ENCODE measurements around the gene PSMC5. TPM values are rescaled to one million over a fixed set of nuclear protein-coding genes. Genes with fewer than 3 reads are reported as not detected.

Gene PSMC5
- total RNA-seq, 1 experiment from 2014 or later: 183 TPM

DNA sequence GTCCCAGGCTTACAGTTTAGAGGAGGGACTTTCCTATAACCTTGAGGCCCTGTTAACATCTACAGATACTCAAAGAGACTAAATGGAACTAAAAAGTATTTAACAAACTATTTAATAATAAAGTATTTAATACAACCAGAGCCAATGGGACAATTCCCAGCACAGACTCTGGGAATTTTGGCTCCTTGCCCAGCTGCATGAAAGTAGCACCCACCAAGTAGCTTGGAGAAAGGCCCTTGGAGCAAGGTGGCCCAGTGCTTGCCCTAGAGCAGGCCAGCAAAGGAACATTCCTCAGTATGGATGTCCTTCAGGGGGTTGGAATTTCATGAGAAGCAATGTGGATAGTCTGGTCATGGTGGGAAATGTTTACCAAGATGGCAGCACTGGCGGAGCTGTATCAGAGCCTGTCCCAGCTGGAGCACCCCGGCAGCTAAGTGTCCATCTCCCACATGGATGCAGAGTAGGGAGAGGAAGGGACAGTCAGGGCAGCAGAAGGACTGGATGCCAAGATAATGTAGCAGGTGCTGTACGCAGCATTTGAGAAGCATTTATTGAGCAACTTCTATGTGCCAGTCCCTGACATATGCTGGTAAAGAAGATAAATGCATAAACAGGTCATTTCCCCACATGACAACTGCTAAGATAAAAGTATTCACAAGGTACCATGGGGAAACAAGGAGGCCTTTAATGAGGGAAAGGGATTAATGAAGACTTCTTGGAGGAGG lies 20.5 kb downstream of the PSMC5 start:
- H3K9ac ChIP-seq (ENCODE audit: extremely low read depth, insufficient read length, low read length): no peak overlapping the region
- H3K4me3 Mint-ChIP-seq: no peak overlapping the region
- H3K9me3 Mint-ChIP-seq: peaks cover 8 to 15% of the 10 kb centered on the region in 2 experiments

More for the DNA sequence above, 20.5 kb downstream of the PSMC5 start:
- no peak overlapping the region for H4K91ac ChIP-seq (ENCODE audit: insufficient read length, low read depth, low read length)
- H3K4me1 Mint-ChIP-seq: peaks cover 2 to 10% of the 10 kb centered on the region in 2 experiments; a peak in 3 of 4 replicates
- H2BK120ac ChIP-seq (ENCODE audit: low read depth, low read length, poor library complexity, severe bottlenecking): no peak overlapping the region
- H2AFZ ChIP-seq (ENCODE audit: low read length): no peak overlapping the region
- H3K23me2 ChIP-seq (ENCODE audit: insufficient read length, low read depth, low read length, poor library complexity, severe bottlenecking): no peaks in the 10 kb centered on the region
- H3K27ac ChIP-seq (ENCODE audit: insufficient read length, low read depth, low read length): no peak overlapping the region
- no peak overlapping the region for H2BK5ac ChIP-seq (ENCODE audit: insufficient read length, low read length)
- no peaks in the 10 kb centered on the region for H3K4me1 ChIP-seq (ENCODE audit: insufficient read depth, low read length)
- no peak overlapping the region for H3K14ac ChIP-seq (ENCODE audit: insufficient read depth, low read length)
- no peak overlapping the region for H3K18ac ChIP-seq (ENCODE audit: insufficient read length, low read depth, low read length)
- no CpG with 5 or more reads among the region's 3 CpGs for WGBS (ENCODE audit: extremely low coverage, insufficient read length, low lambda C conversion rate)
- H4K5ac ChIP-seq (ENCODE audit: insufficient read length, low read depth, low read length): no peak overlapping the region
- peaks cover 0 to 10% (median 3%) of the 10 kb centered on the region in 3 experiments; a peak in 4 of 7 replicates for H3K36me3 Mint-ChIP-seq (ENCODE audit: insufficient read depth in 1 of 3, low read depth in 3 of 3)
- H2BK12ac ChIP-seq (ENCODE audit: insufficient read length, low read depth, low read length): no peak overlapping the region
- no peaks in the 10 kb centered on the region for H3K79me1 ChIP-seq (ENCODE audit: insufficient read depth, low read depth, low read length, poor library complexity, severe bottlenecking)
- DNase-seq: no peak
- no peak overlapping the region for H4K8ac ChIP-seq (replicated peaks; ENCODE audit: insufficient read length, low read depth, low read length)
- peaks cover 67% of the 10 kb centered on the region for H3K27me3 Mint-ChIP-seq (ENCODE audit: low read depth)
- H3K23ac ChIP-seq (ENCODE audit: insufficient read length, low read depth, low read length): no peak overlapping the region
- no peak overlapping the region for H3K4me2 ChIP-seq (ENCODE audit: insufficient read depth, insufficient read length, low read length)
- H3K9me3 ChIP-seq (ENCODE audit: control insufficient read depth, low read depth, low read length): no peaks in the 10 kb centered on the region
- no peak overlapping the region for H2AK5ac ChIP-seq (ENCODE audit: insufficient read length, low read length)
- H3K27me3 ChIP-seq (ENCODE audit: insufficient read depth, low read length): peaks cover 4% of the 10 kb centered on the region; the same call in 1 of the 2 replicates
- no peak overlapping the region for H3K56ac ChIP-seq (ENCODE audit: insufficient read length, low read depth, low read length)
- H3K27ac Mint-ChIP-seq: no peak overlapping the region
- no peak overlapping the region for H3K4ac ChIP-seq (ENCODE audit: low read depth, low read length)
- H4K20me1 ChIP-seq (ENCODE audit: control insufficient read depth, insufficient read depth, insufficient read length): no peaks in the 10 kb centered on the region
- H3T11ph ChIP-seq (ENCODE audit: low read length): no peak overlapping the region
- H2BK20ac ChIP-seq (ENCODE audit: low read depth, low read length, poor library complexity, severe bottlenecking): no peak overlapping the region
- H2BK15ac ChIP-seq (ENCODE audit: low read depth, low read length): no peak overlapping the region
- TF ChIP-seq, protein P1, sequence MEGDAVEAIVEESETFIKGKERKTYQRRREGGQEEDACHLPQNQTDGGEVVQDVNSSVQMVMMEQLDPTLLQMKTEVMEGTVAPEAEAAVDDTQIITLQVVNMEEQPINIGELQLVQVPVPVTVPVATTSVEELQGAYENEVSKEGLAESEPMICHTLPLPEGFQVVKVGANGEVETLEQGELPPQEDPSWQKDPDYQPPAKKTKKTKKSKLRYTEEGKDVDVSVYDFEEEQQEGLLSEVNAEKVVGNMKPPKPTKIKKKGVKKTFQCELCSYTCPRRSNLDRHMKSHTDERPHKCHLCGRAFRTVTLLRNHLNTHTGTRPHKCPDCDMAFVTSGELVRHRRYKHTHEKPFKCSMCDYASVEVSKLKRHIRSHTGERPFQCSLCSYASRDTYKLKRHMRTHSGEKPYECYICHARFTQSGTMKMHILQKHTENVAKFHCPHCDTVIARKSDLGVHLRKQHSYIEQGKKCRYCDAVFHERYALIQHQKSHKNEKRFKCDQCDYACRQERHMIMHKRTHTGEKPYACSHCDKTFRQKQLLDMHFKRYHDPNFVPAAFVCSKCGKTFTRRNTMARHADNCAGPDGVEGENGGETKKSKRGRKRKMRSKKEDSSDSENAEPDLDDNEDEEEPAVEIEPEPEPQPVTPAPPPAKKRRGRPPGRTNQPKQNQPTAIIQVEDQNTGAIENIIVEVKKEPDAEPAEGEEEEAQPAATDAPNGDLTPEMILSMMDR (conservative IDR thresholded peaks at IDR 0.05): no peak
- no peaks in the 10 kb centered on the region for H3K79me2 ChIP-seq (ENCODE audit: insufficient read depth, low read length)

All from H9 (cell line).